GM18907 (cell line): ENCODE measurements around the gene PPP6R1.

Experiments used
- ATAC-seq: cut with Tn5 transposase; IDR thresholded peaks from one replicate; pipeline ENCODE4 v1.9.1; 2021; ENCODE audit warnings: mild to moderate bottlenecking, moderate library complexity; ENCODE audit not compliant: unreplicated experiment

PPP6R1 gene

GRCh38 chr19:55279770-55280643 is 21.2 kb upstream of the PPP6R1 start, which contains the start of gene HSPBP1:
Gene HSPBP1, minus strand, starts transcription at chr19:55280110. Its CDS starts 502 bp downstream, at chr19:55279608.
- ATAC-seq = peak; percentile 70

GRCh38 chr19:55279340-55279739 is 20.5 kb upstream of the PPP6R1 start:
- ATAC-seq = no peak

- ATAC-seq = no peak
Measured at GRCh38 chr19:55278391-55279135, 19.7 kb upstream of the PPP6R1 start.

DNA sequence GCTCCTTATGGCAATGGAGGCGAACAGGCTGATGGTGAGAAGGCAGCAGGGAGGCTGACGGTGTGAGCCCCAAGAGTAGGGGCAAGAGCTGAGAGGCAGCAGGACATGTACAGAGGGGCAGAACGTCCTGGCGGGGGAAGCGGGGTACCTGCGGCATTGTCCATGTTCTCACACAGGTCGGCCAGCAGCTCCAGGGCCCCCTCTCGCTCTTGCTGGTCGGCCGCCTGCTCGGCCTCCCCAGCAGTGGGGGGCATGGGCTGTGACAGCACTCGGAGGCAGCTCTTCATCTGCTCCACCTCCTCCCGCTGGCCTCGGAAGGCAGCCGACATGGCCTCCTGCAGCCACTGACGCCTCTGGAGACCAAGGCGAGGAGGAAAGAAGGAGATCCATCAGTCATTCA is 18.7 kb upstream of the PPP6R1 start:
- ATAC-seq = no peak

GRCh38 chr19:55276720-55277430 is 18.1 kb upstream of the PPP6R1 start:
- ATAC-seq = peak; percentile 15

DNA sequence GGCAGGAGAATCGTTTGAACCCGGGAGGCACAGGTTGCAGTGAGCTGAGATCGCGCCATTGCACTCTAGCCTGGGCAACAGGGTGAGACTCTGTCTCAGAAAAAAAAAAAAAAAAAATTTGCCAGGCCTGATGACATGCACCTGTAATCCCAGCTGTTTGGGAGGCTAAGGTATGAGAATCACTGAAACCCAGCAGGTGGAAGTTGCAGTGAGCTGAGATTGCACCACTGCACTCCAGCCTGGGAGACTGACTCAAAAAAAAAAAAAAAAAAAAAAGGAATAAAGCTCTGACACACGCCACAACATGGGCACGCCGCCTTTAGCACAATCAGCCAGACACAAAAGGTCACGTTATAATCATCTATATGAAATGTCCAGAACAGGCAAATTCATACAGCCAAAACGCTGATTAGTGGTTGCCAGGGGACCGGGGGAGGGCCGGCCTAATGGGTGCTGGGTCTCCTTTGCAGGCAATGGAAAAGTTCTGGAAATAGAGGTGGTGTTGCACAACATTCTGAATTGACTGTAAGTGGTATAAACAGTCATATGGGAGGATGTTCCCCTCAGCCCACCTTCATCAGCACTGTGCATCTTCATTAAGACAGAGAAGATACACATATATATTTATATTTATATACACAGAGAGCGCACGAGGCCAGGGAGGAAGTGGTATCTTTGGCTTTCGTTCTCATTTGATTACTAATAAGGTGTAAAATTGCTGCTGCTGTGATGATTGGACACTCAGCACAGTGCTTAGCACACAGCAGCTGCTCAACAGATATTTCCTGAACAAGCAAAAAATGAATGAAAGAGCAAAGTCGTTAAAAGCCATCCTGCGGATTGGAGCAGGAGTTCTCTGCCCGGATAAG is 17.3 kb upstream of the PPP6R1 start:
- ATAC-seq = peak; percentile 54

DNA sequence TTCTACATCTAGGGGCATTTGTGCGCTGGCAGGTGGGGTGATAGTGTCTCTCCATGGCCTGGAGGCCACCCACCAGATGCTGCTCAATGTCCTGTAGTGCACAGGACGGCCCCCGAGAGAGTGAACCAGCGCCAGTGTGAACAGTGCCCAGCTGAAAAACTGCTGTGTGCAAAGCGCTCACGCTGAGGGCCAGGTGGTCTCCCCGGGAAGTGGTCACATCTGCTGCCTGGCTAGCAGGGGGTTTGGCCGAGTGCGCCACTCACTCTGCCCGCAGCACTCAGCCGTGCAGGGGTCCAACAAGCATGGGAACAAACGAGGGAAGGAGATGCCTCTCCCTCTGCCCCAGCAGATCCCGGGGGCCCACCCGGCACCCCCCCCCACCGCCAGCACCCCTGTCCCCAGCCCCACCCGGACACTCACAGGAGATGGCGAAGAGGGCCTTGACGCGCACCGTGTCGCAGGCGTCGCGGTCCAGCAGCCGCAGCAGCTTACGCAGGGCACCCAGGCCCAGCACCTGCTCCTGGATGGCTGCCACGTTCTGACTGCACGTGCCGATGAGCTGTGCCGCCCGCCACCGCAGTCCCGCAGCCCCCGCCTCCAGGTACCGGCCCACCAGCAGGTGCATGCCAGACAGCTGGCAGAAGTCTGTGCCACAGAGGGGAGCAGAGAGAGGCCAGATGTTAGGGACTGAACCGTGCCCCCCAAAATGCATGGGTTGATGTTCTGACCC is 15.3 kb upstream of the PPP6R1 start:
- ATAC-seq = no peak

- ATAC-seq = no peak
Measured at GRCh38 chr19:55272142-55272541, 13.3 kb upstream of the PPP6R1 start.

- no peak for ATAC-seq
Measured at GRCh38 chr19:55270172-55270942, 11.5 kb upstream of the PPP6R1 start.

GRCh38 chr19:55269299-55269698 is 10.5 kb upstream of the PPP6R1 start:
- no peak for ATAC-seq

DNA sequence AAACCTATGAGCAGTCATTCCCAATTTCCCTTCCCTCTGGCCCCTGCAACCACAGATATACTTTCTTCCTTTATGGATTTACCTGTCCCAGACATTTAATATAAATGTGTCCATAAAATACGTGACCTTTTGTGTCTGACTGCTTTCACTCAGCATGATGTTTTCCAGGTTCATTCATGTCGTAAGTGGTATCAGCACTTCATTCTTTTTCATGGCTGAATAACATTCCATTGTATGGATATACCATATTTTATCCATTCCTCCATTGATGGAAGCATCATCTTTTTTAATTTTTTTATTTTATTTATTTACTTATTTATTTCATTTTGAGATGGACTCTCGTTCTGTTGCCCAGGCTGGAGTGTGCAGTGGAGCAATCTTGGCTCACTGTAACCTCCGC is 8.0 kb upstream of the PPP6R1 start:
- ATAC-seq = no peak

DNA sequence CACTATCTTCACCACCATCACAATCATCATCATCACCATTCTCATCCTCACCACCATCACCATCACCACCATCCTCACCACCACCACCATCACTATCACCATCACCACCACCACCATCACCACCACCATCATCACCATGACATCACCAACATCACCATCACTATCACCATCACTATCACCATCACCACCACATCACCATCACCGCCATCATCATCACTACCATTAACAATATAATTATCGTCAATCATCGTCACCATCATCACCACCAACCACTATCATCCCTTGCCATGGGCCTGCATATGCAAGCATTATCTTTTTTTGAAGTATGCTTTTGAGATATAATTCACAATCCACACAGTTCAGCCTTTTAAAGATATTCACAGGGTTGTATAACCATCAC is 7.6 kb upstream of the PPP6R1 start:
- ATAC-seq = no peak

GRCh38 chr19:55265723-55266386 is 7.0 kb upstream of the PPP6R1 start:
- no peak for ATAC-seq

GRCh38 chr19:55265173-55265572 is 6.4 kb upstream of the PPP6R1 start:
- no peak for ATAC-seq

DNA sequence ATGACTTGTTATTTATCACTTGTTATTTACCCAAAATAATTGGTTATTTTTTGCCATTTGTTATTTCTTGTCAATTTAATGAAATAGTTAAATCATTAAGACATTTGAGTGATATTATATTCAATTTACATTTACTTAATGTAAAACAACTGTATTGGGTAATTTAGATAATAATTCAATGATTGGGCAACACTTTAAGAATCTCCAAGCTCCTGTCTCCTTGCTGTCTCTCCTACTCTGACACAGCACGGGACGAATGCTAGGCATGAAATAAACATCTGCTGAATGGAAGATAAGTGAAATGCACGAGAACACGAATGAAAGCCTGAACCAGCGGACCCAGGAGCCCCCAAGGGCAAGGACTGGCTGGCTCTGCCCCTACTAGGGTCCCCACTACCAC is 5.7 kb upstream of the PPP6R1 start:
- ATAC-seq = no peak

- ATAC-seq = no peak
Measured at GRCh38 chr19:55262359-55262758, 3.5 kb upstream of the PPP6R1 start.

DNA sequence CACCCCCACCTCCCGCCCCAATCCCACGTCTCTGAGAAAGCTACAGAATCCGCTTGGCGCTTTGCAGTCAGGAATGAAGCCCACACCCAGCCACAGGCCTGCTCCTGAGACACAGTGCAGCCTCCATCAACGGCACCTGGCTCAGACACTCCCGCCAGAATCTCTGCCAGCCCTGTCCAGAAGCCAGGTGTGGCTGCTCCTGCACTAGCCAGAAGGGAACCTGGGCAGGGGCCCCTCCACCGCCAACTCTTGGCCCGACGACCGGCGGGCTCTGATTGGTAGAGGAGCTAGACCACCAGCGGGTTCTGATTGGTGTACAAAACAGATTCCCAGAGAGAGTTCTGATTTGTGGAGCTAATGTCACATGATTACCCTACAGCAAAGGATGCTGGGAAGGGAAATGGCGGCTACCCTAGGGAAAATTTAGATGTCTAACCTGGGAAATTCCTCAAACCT is 2.9 kb upstream of the PPP6R1 start:
- ATAC-seq = no peak

DNA sequence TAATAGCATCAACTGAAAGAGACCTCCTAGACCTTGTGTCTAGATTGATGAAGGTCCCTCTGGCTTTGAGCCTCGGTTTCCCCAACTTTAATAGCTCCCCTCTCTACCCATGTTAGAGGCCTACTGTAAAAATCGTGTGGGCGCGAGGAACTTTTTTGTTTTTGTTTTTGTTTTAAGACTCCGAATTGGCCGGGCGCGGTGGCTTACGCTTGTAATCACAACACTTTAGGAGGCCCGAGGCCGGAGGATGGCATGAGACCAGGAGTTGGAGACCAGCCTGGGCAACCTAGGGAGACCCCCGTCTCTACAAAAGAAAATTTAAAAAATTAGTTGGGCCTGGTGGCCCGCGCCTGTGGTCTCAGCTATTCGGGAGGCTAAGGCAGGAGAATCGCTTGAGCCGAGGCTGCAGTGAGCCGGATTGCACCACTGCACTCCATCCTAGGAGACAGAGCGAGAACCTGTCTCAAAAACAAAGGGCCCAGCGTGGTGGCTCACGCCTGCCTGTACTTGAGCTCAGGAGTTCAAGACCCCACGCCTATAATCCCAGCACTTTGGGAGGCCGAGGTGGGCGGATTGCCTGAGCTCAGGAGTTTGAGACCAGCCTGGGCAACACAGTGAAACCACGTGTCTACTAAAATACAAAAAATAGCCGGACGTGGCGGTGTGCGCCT is 858 bp upstream of the PPP6R1 start:
- no peak for ATAC-seq
